KOPT-K1 (cell line): Measurements from ENCODE around the gene DPP6.

Experiments
- H3K27ac ChIP-seq: fragments of 200-600 bp; sonication (generic); 2 replicates; pipeline ENCODE4 v1.5.1; 2016; ENCODE audit warnings: antibody characterized with exemption, mild to moderate bottlenecking, low read depth, low read length; ENCODE audit not compliant: poor library complexity, severe bottlenecking
- H3K36me3 ChIP-seq: fragments of 200-600 bp; sonication (generic); 2 replicates; pipeline ENCODE4 v1.5.1; 2017; ENCODE audit warnings: antibody characterized with exemption, mild to moderate bottlenecking, low read length, moderate library complexity; ENCODE audit not compliant: insufficient read depth
- H3K9me3 ChIP-seq: fragments of 200-600 bp; sonication (generic); 2 replicates; pipeline ENCODE4 v1.5.1; 2017; ENCODE audit warnings: antibody characterized with exemption, low read length, mild to moderate bottlenecking; ENCODE audit not compliant: insufficient read depth, poor library complexity, severe bottlenecking

DPP6 gene

DNA sequence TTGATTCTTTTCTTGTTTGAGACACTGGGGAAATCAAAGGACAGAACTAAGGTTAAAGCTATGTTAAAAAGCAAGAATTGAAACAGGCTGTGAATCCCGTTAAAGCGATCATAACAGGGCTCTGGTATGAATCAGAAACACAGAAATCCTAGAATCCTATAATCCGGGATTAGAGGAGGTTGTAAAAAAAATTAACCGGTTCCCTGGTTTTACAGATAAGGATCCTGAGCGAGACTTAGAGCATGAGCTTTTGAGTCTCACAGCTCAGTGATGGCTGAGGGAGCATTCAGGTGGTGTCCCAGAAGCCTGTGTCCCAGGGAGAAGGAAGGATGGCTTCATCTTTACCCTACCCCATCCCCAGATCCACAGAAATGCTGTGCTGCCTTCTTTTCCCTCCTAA is 489.4 kb downstream of the DPP6 start:
- no peaks in the 10 kb centered on the region for H3K9me3 ChIP-seq
- no peaks in the 10 kb centered on the region for H3K36me3 ChIP-seq
- no peak overlapping the region for H3K27ac ChIP-seq

DNA sequence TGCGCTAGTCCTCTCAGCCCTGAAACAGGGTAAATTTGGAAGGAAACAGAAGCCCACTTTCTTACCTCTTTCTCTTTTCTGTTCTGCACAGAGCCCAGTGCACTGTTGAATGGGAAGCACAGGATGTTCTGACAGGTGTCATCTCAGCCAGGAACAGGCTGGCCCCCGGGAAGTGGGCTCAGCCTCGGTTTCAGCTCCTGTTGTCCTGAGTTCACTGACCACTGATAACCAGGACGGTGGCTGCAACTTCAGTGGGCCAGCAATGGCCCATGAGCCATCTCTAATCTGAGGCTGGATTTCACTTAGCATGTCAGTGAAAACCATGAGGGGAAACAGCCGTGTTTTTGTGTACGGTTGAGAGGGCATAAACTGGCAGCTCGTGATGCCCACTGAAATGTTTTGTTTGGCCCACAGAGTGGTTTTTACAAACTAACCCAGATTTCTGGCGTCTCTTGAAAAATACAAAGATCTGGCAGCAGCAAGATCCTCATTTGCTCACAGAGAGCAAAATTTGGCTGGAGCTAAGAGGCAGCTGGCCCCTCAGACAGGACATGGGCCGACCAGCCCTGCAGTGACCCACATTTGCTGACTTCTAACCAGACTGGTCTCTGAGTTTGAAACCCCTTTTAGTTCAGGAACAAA is 494.9 kb downstream of the DPP6 start:
- Histone ChIP-seq H3K36me3 (no peaks in the 10 kb centered on the region), H3K27ac (no peak overlapping the region), H3K9me3 (no peaks in the 10 kb centered on the region)

DNA sequence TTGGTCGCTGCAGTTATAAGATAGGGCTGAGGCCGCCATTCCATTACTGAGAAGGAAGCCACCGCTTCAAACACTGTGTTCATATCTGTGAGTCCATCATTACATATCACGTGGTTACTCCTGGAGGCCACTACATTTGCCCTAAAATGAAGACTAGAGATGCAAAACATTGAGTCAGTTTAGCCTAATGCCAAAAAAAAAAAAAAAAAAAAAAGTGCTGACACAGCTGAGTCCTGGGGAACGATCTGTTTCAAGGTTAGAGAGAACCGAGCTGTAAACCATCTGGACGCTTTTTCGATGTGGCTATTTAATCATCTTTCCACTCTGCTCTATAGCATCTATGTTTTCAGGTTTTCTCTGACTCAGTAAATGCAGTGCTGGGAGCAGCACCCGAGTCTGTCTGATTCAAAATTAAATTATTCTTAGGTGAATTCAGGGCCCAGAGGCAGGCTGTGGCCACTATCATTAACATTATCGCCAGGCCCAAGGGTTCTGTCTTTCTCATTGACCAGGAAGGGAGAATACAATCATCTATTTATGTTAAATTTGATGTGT is 501.6 kb downstream of the DPP6 start:
- Histone ChIP-seq H3K9me3 (no peaks in the 10 kb centered on the region), H3K36me3 (no peaks in the 10 kb centered on the region), H3K27ac (no peak overlapping the region)

DNA sequence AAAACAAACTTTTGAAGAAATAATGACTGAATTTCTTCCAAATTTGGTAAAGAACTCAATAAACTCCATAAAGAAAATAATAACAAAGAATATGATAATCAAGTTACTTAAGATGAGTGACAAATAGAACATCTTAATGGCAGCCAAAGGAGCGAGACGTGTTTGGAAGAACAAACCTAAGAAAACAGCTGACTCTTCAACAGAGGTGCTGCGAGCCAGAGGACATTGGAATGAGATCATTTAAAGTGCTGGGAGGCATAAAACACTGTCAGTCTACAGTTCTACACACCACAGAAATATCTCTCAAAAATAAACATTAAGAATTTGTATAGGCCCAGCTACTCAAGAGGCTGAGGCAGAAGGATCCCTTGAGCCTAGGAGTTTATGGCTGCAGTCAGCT is 507.3 kb downstream of the DPP6 start:
- Histone ChIP-seq H3K27ac (no peak overlapping the region), H3K9me3 (no peaks in the 10 kb centered on the region)

DNA sequence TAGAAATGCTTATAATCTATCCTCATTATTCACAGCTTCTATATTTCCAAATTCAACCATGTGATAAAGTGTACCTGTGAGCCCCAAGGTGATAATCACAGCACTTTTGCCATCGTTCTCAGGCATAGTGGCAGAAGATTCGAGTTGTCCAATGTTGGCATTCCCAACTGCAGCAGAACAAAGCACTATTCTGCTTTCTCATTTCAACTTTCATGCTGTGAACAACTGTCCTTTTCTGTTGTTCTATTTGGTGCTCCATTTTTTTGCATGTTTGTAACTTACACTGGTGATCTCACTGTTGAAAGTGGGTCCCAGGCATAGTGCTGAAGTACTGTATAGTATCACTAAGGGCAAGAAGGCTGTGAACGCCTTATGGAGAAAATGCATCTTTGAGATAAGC is 512.5 kb downstream of the DPP6 start:
- Histone ChIP-seq H3K36me3 (no peaks in the 10 kb centered on the region), H3K27ac (no peak overlapping the region), H3K9me3 (no peaks in the 10 kb centered on the region)

More for the DNA sequence above, 507.3 kb downstream of the DPP6 start:
- H3K36me3 ChIP-seq, result no peaks in the 10 kb centered on the region

DNA sequence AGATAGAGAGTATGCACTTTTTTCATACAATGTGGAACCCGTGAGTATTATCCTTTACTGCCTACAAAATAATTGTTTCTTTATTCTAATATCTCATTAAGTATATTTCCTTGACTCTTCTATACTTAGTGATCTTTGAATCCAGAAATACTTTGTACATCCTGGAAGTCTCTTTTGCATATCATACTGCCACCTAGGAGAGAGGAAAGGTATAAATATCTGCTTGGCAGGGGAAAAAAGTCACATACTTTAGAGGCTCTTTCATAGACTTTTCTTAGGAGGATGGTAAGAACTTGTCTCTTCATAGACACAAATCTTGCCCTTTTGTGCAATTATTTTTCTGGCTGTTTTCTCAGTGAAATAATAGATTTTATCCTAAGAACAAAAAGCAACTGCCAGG is 514.7 kb downstream of the DPP6 start:
- no peaks in the 10 kb centered on the region for H3K9me3 ChIP-seq
- no peak overlapping the region for H3K27ac ChIP-seq
- H3K36me3 ChIP-seq, result no peaks in the 10 kb centered on the region

DNA sequence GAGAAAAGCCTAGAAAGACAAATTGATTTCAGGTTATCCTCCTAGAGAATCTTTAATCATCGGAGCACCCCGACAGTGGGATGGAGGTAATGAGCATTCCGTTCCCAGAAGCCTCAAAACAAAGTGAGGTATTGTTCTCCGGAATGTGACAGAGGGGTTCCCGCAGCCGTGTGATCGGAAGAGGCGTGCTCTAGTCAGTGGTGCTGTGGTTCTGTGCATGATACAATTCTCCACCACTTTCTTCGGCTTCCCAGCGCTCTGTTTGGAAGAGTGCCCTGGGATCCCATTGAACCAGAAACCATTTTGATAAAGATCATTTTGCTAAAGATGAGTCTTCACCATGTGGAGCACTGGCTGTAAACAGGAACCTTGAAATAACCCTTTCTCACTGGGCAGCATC is 516.1 kb downstream of the DPP6 start:
- Histone ChIP-seq H3K36me3 (no peaks in the 10 kb centered on the region), H3K9me3 (no peaks in the 10 kb centered on the region), H3K27ac (no peak overlapping the region)

DNA sequence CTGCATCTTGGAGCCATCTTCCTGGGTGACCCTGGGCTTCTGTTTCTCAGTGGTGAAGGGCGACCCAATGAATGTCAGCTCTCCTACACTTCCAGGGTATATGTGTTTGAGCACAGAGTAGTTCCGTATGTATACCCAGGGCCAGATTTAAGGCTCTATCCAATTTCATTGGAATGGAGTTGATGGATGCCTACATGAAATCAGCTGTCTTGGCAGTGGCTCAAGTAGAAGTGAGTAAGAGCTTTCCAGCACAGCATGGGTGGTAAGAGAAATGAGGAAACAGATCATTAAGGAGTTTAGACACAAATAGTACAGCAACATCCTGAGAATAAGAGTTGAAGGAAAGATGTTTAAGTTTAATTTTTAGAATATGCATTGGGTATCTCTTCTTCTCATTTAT is 517.7 kb downstream of the DPP6 start:
- no peak overlapping the region for H3K27ac ChIP-seq
- H3K36me3 ChIP-seq, result no peaks in the 10 kb centered on the region
- H3K9me3 ChIP-seq, result peaks cover 4% of the 10 kb centered on the region

DNA sequence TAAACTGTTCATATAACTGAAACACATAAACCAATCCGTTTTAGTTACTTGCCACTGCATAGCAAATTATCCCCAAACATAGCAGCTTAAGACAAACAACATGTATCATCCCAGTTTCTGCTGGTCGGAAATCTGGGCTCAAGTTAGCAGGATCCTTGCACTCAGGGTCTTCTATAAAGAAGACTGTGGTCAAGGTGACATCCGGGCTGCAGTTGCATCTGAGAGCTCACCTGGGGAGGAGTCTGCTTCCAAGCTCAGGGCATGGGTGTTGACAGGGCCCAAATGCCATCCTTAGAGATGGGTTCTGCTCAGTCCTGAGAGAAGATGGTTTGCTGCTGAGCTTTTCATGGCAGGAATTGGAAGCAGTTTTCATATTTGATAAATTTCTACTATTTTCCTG is 519.6 kb downstream of the DPP6 start:
- H3K9me3 ChIP-seq, result peaks cover 6% of the 10 kb centered on the region
- no peaks in the 10 kb centered on the region for H3K36me3 ChIP-seq
- no peak overlapping the region for H3K27ac ChIP-seq

DNA sequence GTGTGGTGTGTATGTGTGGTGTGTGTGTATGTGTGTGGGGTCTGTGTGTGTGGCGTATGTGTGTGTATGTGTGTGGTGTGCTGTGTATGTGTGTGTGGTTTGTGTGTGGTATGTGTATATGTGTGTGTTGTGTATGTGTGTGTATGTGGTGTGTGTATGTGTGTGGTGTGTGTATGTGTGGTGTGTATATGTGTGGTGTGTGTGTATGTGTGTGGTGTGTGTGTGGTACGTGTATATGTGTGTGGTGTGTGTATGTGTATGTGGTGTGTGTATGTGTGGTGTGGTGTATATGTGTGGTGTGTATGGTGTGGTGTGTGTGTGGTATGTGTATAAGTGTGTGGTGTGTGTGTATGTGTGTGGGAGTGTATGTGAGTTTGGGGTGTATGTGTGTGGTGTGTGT is 522.0 kb downstream of the DPP6 start:
- Histone ChIP-seq H3K9me3 (peaks cover 6% of the 10 kb centered on the region), H3K36me3 (no peaks in the 10 kb centered on the region), H3K27ac (no peak overlapping the region)

DNA sequence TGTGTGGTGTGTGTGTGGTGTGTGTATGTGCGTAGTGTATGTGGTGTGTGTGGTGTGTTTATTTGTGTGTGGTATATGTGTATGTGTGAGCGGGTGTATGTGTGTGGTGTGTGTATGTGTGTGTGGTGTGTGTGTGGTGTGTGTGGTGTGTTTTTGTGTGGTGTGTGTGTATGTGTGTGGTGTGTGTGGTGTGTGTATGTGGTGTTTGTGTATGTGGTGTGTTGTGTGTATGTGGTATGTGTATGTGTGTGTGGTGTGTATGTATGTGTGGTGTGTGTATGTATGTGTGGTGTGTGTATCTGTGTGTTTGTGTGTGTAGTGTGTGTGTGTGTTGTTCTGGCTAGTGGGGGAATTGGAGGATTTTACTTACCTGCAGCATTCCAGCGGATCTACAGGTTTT is 523.3 kb downstream of the DPP6 start:
- H3K9me3 ChIP-seq, result peaks cover 6% of the 10 kb centered on the region
- H3K27ac ChIP-seq, result no peak overlapping the region

DNA sequence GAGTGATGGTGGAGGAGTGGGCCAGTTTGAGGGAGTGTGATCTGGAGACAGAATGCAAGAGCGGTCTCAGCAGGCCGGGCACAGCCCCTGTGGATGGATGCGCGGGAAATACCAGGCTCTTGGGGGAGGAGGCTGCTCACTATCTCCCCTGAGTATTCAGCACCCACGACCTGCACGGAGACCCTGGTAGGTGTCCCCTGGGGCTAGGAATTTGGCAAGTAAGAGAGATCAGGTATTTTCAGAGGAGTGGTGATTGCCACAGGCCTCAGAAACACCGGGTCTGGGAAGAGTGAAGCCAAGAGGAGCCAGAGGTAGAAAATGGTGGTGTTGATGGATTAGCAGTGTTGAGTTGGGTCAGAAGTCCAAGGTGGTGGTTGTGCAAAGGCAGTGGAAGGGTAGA is 524.4 kb downstream of the DPP6 start:
- Histone ChIP-seq H3K27ac (no peak overlapping the region), H3K36me3 (no peaks in the 10 kb centered on the region), H3K9me3 (peaks cover 6% of the 10 kb centered on the region)

More for the DNA sequence above, 523.3 kb downstream of the DPP6 start:
- no peaks in the 10 kb centered on the region for H3K36me3 ChIP-seq

DNA sequence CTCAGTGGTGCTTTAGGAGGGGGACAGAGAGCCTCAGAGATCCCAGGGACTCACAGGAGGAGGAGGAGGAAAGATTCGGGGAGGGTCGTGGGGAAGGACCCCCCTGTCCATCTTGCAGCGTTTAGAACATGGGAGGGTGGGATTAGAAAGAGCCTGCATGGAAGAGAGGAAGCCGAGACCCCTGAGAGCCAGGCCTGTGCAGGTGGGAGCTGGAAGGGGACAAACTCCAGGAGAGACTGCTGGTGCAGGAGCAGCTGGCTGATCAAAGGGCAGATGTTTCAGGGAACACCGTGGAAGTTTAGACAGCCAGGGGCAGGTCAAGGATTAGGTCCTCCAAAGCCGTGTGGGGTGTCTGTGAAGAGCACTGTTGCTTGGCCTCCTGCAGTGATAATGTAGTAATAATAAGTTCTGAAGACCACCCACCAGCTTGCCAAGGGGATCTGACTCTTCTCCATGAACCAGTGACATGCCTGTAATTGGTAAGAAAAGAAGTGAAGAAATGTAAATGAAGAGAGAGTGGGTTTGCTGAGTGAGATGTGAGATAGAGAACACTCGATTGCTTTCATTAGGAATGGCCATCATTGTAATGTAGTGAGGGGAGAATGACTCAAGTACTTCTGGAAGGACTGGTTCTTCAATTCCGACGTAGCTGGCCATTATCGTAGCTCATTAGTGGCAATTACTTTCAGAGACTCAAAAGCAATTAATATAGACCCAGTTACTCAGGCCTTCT is 525.1 kb downstream of the DPP6 start:
- Histone ChIP-seq H3K27ac (no peak overlapping the region), H3K36me3 (no peaks in the 10 kb centered on the region), H3K9me3 (peaks cover 6% of the 10 kb centered on the region)

DNA sequence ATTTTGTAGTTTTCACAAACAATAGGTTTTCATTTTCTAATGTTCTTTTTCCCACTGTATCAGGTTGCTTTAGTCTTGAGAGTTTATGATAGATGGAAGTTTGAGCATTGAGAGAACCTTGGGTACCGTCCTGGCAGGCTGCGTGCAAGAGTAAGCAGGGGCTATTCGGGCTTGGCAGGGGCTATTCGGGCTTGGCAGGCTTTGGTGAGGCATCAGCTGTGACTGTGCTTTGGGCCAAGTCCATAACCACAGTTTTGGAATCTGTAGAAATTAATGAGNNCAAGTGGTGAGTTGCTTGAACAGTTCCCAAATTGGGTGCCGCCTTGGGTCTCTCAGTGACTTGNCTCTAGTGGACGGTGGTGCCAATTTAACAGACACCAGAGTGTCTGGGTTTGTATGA is 526.1 kb downstream of the DPP6 start:
- Histone ChIP-seq H3K9me3 (peaks cover 6% of the 10 kb centered on the region), H3K36me3 (no peaks in the 10 kb centered on the region)

DNA sequence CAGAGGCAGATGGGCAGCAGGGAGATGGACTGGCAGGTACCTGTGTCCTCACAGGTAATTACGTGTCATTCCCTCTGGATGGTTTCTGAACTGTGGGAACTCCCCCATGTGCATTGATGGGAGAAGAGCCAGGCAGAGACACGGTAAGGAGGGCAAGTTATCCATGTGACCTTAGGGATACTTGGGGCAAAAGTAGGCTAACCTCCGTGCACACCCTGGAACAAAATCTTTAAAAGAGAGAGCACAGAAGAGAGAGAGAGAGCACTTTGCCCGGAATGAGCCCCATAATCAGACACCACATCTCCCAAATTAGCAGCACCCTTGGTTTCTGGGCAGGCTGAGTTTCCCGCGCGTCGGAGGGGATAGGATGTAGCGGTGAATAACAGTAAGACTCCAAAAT is 527.5 kb downstream of the DPP6 start:
- no peaks in the 10 kb centered on the region for H3K36me3 ChIP-seq
- H3K9me3 ChIP-seq, result peaks cover 3% of the 10 kb centered on the region
- H3K27ac ChIP-seq, result no peak overlapping the region

More for the DNA sequence above, 526.1 kb downstream of the DPP6 start:
- H3K27ac ChIP-seq, result no peak overlapping the region
